HFF-Myc (cell line): ENCODE data around the gene APOM.

ENCODE experiments used
- DNase-seq: peaks from one replicate; pipeline ENCODE4 v3.0.0-alpha.2; 2011; ENCODE audit warnings: low read depth; ENCODE audit errors: extremely low read depth
- H3K4me3 ChIP-seq: replicated peaks from 2 replicates; pipeline ENCODE4 v1.5.1; 2011; ENCODE audit warnings: low read depth, mild to moderate bottlenecking, control low read depth, low read length
- TF ChIP-seq, protein P1 (sequence below): IDR thresholded peaks from 2 replicates; pipeline ENCODE4 v1.5.1; 2012; ENCODE audit warnings: mild to moderate bottlenecking, low read depth, low read length, control low read depth; ENCODE audit errors: missing control alignments

The APOM gene

DNA sequence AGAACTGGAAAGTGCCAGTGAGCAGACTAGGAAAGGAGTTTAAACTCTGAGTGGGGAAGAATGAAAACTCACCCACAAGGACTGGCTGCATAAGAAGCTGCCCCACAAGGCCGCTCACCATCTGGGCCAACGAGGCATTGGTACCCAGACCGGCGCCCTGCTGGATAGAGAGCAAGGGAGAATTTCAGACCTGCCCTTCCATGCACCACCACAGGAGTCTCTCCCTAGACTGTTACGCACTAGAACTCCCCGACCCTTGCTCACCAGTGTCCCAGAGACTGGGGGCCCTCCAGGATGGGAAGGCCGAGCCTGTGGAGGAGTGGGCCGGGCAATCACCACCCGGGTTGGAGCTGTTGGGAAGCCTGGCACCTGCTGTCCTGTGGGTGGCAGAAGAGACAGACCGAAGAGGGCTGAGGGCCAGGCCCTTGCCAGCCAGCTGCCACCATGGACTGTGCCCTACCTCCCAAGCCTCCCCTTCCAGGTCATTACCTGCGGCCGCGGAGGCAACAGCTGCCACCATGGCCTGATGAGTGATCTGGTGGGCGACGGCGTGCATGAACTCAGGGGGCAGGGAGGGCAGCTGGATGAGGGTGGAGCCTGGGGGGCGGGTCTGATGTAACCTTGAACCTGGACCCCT lies 11.8 kb upstream of the APOM start:
- no peak overlapping the region for H3K4me3 ChIP-seq
- DNase-seq = no peak
- TF ChIP-seq, protein P1, sequence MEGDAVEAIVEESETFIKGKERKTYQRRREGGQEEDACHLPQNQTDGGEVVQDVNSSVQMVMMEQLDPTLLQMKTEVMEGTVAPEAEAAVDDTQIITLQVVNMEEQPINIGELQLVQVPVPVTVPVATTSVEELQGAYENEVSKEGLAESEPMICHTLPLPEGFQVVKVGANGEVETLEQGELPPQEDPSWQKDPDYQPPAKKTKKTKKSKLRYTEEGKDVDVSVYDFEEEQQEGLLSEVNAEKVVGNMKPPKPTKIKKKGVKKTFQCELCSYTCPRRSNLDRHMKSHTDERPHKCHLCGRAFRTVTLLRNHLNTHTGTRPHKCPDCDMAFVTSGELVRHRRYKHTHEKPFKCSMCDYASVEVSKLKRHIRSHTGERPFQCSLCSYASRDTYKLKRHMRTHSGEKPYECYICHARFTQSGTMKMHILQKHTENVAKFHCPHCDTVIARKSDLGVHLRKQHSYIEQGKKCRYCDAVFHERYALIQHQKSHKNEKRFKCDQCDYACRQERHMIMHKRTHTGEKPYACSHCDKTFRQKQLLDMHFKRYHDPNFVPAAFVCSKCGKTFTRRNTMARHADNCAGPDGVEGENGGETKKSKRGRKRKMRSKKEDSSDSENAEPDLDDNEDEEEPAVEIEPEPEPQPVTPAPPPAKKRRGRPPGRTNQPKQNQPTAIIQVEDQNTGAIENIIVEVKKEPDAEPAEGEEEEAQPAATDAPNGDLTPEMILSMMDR = no peak

DNA sequence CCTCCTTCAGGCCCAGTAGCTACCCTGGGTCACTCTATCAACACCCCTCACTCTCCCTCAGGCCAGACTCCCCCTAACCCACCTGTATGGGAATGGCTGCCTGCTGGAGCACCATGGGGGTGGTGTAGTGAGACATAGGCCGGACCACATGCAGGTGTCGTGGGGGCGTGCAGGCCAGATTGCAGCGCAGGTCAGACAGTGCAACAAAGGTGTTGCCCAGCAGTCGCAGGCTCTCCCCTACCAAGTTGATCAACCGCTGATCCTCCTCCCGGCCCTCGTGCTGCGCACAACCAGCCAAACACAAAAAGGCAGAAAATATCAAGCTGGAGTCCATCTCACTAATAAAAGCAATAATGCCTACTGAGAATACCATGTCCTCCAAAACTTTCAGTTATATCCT lies 10.4 kb upstream of the APOM start:
- DNase-seq = no peak
- TF ChIP-seq, protein P1 = no peak
- H3K4me3 ChIP-seq = no peak overlapping the region

DNA sequence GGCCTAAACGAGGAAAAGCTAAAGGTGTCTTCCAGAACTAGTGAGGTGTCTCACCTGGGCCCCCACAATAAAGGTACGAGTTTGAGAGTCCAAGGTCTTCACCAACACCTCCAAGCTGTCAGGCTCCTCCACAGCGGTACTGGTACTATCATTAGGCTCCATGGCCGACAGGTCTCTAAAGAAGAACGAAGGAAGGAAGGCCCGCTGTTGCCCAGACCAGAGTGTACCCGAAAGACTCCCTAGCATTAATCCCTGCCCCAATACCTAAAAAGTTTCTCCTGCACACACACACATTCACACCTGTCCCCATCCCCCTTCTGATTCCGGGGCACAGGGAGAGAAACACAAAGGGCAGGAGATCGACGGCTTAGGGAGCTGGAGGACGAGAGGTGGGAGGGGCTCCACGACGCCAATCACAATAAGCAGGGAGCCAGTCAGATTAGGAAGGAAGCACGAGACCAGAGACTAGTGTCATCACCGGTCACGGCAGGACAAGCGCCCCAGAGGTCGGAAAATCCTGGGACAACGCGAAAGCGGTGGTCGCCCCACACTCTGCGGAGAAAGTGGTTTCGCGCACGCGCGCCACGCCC lies 4.0 kb upstream of the APOM start:
- peak overlapping the region; percentile 73 for H3K4me3 ChIP-seq
- TF ChIP-seq, protein P1 = no peak
- no peak for DNase-seq

DNA sequence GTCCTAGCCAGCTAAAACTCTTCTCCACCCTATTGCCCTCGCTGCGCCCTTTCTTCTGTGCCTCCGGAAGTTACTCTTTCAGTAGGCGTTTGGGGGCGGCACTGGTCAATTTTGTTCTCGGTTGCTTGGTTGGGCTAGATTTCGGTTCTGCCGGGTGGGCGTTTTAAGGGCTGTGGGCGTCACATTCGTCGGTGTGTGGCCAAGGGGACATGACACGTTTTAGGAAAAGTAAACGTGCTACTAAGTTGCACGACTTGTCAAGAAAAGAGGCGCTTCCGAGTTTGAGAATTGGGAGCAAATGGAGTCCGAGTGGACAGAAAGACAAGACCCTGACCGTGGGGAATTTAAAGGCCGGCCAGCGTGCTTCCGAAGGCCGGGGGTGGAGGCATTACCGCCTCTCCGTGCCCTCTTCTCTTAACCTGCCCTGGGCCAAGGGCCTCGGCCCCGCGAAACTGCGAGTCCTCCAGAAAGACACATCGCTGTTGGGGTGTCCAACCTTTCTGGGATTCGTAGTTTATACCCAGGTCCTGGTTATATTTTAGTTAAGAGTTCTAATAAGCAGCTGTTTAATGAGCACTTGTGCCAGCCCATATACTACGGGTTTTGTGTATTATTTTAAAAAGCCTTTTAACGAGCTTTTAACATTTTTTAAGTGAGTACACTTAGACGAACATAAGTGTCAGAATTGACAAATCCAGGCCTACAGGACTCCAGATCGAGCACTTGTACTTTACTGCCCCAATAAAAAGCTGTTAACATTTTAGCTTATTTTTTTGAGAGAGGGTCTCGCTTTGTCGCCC lies 2.6 kb upstream of the APOM start:
- no peak for DNase-seq
- TF ChIP-seq, protein P1 = no peak
- H3K4me3 ChIP-seq = peak overlapping the region; percentile 73

DNA sequence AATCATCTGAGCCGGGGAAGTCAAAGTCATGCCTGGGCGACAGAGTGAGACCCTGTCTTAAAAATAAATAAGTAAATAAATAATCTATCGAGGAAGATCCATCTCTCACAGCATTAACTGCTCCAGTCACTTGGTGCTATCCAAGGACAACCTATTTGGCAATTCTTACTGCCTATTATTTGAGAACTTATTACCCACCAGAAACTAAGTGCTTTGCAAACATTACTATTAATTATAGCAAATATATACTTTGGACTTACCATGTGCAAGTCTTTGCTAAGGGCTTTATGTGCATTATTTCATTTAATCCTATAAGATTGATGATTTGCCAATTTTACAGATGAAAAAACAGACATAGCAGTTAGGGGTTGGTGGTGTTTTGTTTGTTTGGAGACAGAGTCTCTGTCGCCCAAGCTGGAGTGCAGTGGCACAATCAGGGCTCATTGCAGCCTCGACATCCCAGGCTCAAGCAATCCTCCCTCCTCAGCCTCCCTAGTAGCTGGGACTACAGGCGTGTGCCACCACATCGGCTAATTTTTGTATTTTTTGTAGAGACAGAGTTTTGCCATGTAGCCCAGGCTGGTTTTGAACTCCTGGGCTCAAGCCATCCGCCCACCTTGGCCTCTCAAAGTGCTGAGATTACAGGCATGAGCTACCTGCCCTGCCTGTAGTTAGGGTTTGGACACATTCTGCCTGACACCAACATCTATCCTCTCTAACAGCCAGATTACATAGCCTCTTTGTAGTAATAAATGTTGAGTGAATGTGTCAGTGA lies 933 bp upstream of the APOM start:
- no peak for DNase-seq
- no peak overlapping the region for H3K4me3 ChIP-seq
- TF ChIP-seq, protein P1 = no peak

DNA sequence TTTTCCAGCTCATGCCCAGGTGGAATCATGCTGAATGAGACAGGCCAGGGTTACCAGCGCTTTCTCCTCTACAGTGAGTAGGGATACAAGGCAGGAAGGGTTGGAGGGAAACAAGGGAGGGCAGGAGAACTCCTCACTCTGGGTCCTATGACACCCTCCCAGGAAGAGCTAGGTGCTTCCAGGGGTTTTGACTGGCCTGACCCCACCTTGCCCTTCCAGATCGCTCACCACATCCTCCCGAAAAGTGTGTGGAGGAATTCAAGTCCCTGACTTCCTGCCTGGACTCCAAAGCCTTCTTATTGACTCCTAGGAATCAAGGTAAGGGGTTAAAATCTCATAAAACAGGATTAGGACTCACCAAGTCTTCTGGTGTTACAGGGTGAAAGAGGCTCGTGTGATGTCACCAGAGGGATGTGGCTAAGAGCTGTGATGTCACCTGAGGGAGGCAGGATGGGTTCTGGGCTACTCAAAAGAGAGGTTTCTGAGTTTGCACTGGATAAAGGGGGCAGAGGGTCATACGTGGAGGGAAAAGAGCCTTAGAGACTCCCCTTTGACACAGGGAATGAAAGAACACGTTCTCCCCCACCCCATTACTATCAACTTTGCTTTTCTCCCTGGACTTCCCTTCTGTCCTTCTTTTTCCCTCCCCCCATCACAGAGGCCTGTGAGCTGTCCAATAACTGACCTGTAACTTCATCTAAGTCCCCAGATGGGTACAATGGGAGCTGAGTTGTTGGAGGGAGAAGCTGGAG lies 1.9 kb downstream of the APOM start:
- DNase-seq = no peak
- TF ChIP-seq, protein P1 = no peak
- H3K4me3 ChIP-seq = no peak overlapping the region
